Neuron (in vitro differentiated cells): Measurements from ENCODE around the gene COX6A1.
"Not testable (repeated sequence)": the region's sequence is repeated elsewhere in the genome, so short reads cannot be mapped to it uniquely, and the experiment has no call there.

ENCODE experiments used
- H2AFZ ChIP-seq: one replicate; pipeline ENCODE4 v1.6.1; 2013; ENCODE audit warnings: low read depth, mild to moderate bottlenecking, inconsistent platforms, low read length, moderate library complexity
- H3K27me3 ChIP-seq: one replicate; pipeline ENCODE4 v1.6.1; 2013; ENCODE audit warnings: low read length; ENCODE audit not compliant: insufficient read depth
- H3K36me3 ChIP-seq: one replicate; pipeline ENCODE4 v1.6.1; 2013; ENCODE audit warnings: low read length; ENCODE audit not compliant: insufficient read depth
- H3K4me1 ChIP-seq: one replicate; pipeline ENCODE4 v1.6.1; 2013; ENCODE audit warnings: low read length; ENCODE audit not compliant: insufficient read depth
- H3K4me3 ChIP-seq: 2 replicates; pipeline ENCODE4 v1.5.1; 2013; ENCODE audit warnings: mild to moderate bottlenecking, low read length, moderate library complexity
- H3K9me3 ChIP-seq: one replicate; pipeline ENCODE4 v1.6.1; 2013; ENCODE audit warnings: low read length

COX6A1 gene

GRCh38 chr12:120480211-120480610, 42.3 kb downstream of the COX6A1 start:
- H3K9me3 ChIP-seq: no peaks in the 10 kb centered on the region
- peaks cover 15% of the 10 kb centered on the region for H3K4me1 ChIP-seq
- peaks cover 6% of the 10 kb centered on the region for H3K36me3 ChIP-seq
- H3K27me3 ChIP-seq: no peaks in the 10 kb centered on the region
- no peak overlapping the region for H2AFZ ChIP-seq
- no peak overlapping the region for H3K4me3 ChIP-seq

- peaks cover 10% of the 10 kb centered on the region for H3K4me1 ChIP-seq
- no peaks in the 10 kb centered on the region for H3K9me3 ChIP-seq
- no peak overlapping the region for H2AFZ ChIP-seq
- no peak overlapping the region for H3K4me3 ChIP-seq
- no peaks in the 10 kb centered on the region for H3K27me3 ChIP-seq
- H3K36me3 ChIP-seq: peaks cover 6% of the 10 kb centered on the region
These were observed 43.3 kb downstream of the COX6A1 start for GRCh38 chr12:120481022-120481767.

- no peak overlapping the region for H2AFZ ChIP-seq
- no peaks in the 10 kb centered on the region for H3K27me3 ChIP-seq
- no peak overlapping the region for H3K4me3 ChIP-seq
- H3K36me3 ChIP-seq: peaks cover 6% of the 10 kb centered on the region
- peaks cover 16% of the 10 kb centered on the region for H3K4me1 ChIP-seq
- no peaks in the 10 kb centered on the region for H3K9me3 ChIP-seq
These were observed 45.7 kb downstream of the COX6A1 start for GRCh38 chr12:120483621-120484020.

GRCh38 chr12:120485961-120486881, 48.3 kb downstream of the COX6A1 start:
- Histone ChIP-seq H2AFZ (no peak overlapping the region), H3K4me3 (no peak overlapping the region), H3K9me3 (no peaks in the 10 kb centered on the region), H3K4me1 (peaks cover 8% of the 10 kb centered on the region), H3K36me3 (peaks cover 12% of the 10 kb centered on the region), H3K27me3 (no peaks in the 10 kb centered on the region)

- H3K36me3 ChIP-seq: peaks cover 17% of the 10 kb centered on the region
- H2AFZ ChIP-seq, H3K4me1 ChIP-seq, H3K4me3 ChIP-seq, H3K27me3 ChIP-seq, H3K9me3 ChIP-seq: not testable (repeated sequence)
These were observed 49.6 kb downstream of the COX6A1 start for GRCh38 chr12:120487552-120487951.

- H3K27me3 ChIP-seq: no peaks in the 10 kb centered on the region
- no peak overlapping the region for H3K4me3 ChIP-seq
- H3K36me3 ChIP-seq: peaks cover 14% of the 10 kb centered on the region
- H2AFZ ChIP-seq: no peak overlapping the region
- no peaks in the 10 kb centered on the region for H3K9me3 ChIP-seq
- H3K4me1 ChIP-seq: peaks cover 8% of the 10 kb centered on the region
These were observed 50.2 kb downstream of the COX6A1 start for GRCh38 chr12:120488057-120488640.

GRCh38 chr12:120489018-120489417, 51.1 kb downstream of the COX6A1 start:
- H2AFZ ChIP-seq: no peak overlapping the region
- H3K9me3 ChIP-seq: no peaks in the 10 kb centered on the region
- H3K4me1 ChIP-seq: peaks cover 8% of the 10 kb centered on the region
- H3K27me3 ChIP-seq: no peaks in the 10 kb centered on the region
- H3K4me3 ChIP-seq: no peak overlapping the region
- H3K36me3 ChIP-seq: peaks cover 11% of the 10 kb centered on the region

- peaks cover 14% of the 10 kb centered on the region for H3K4me1 ChIP-seq
- H3K27me3 ChIP-seq: no peaks in the 10 kb centered on the region
- H2AFZ ChIP-seq: no peak overlapping the region
- peaks cover 11% of the 10 kb centered on the region for H3K36me3 ChIP-seq
- no peaks in the 10 kb centered on the region for H3K9me3 ChIP-seq
- H3K4me3 ChIP-seq: no peak overlapping the region
These were observed 52.4 kb downstream of the COX6A1 start for GRCh38 chr12:120490325-120490724.
